ENCODE data around the gene PSMB7.

The PSMB7 gene

GRCh38 chr9:124355039-124355940 is 60.0 kb downstream of the PSMB7 start:
- FAIRE-seq, result no peak

- no peak for FAIRE-seq
Observed at GRCh38 chr9:124354346-124355038, 60.8 kb downstream of the PSMB7 start.

DNA sequence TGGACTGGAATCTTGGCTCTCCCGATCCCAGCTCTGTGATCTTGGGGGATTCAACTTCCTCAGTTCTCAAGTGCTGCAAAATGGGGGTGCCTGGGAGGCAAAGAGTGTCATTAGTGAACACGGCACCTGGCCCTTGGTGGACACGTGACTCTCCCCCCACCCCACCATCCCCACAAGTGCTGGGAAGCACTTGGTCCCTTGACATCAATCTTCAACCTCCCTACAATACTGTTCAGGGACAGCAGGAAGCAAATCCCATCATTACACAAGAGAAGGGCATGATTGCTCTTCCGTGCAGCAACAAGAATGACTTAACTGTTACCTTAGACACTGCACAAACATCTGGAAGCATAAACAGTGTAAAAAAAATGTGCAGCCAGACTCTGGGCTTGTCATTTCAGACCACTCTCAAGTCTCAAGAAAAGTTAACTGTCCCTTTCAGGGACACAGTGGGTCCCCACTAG is 61.4 kb downstream of the PSMB7 start:
- no peak for FAIRE-seq

DNA sequence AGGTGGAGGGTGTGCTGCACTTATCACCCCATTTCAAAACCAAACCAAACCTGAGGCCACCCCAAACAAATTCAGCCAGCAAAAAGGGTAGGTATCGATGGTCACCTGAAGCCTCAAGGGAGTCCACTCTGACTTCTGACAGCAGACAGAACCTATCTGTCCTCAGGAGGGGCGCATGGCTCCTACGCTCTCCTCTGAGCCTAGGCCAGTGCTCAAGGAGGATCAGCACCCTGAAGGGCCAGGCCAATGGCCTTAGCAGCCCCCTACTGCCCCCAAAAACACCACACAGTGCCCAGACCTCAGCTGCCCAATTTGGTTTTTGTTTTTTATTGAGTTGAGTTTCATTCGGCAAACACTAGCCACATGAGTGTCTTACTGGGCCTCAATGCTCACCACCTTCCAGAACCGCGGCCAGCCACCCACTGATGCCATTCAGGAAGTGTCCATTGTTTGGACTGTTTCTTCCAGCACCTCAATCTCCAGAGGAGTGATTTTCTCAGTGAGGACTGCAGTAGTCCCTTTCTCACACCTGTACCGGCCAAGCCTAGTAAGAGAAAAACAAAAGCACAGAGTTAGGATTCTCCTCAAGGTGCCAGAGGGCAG is 62.0 kb downstream of the PSMB7 start:
- FAIRE-seq, result no peak

DNA sequence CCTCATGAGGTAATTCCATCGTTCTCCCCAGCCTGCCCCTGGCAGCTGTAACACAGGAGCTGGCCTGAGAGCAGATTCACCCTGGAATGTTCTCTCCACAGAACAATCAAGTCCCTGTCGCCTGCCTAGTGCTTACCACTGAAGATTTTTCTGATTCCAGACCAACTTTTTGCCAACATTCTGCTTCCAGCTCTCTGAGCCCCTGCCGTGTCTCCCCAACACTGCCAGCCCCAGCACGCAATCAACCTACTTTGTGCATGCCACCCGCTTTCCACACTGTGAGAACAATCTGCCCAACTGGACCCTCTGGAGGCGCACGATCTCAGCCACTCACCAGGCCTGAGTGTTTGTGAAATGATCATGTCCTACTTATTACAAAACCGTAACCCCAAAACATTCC is 62.6 kb downstream of the PSMB7 start:
- FAIRE-seq, result no peak

DNA sequence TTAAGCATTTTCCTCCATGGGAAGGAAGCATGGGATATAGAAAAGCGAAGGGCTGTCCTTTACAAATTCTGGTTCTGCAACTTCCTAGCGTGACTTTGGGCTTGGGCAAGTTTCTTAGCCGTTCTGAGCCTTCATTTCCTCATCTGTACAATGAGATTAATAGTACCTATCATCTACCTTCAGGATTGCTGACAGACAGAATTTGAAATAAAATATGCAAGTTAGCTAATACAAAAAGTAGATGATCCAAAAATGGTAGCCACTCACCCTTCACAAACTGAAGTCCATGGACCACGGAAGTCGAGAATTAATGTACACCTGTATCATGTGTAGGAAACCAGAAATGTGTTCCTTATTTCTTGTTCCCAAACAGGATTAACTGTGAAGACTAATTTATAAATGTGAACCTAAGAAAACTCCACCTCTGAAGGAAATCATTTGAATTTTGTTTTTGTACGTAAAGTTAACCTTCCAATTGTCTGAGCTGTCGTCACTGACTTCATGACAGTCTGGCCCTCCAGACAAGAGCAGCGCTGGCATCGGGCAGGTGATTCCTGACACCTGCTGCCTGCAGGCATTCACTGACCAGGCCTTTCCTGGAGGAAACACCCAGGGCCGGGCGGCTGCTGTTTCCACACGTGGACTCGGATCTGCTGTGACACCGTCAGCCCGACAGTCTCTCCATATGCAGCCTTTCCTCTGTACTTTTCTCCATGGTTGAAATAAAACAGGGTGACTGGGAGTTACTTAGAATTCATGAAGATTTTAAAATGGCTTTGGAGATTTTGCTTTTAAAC is 63.4 kb downstream of the PSMB7 start:
- no peak for FAIRE-seq

DNA sequence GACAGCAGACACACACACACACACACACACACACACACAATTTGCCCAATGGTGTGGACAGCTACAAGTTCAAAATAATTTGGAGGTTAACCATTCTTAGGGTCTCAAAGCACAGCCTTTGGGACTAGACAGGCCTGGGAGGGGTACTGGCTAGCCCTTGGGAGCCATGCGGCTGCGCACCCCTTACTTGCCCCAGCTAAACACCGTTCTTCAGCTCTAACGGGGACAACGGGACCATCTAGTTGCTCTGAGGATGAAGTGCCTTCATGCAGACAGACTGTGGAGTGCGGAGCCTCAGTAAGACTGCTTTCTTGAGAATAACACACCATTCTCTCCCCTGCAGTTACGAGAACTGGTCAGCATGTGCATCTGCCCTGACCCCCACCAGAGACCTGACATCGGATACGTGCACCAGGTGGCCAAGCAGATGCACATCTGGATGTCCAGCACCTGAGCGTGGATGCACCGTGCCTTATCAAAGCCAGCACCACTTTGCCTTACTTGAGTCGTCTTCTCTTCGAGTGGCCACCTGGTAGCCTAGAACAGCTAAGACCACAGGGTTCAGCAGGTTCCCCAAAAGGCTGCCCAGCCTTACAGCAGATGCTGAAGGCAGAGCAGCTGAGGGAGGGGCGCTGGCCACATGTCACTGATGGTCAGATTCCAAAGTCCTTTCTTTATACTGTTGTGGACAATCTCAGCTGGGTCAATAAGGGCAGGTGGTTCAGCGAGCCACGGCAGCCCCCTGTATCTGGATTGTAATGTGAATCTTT is 64.6 kb downstream of the PSMB7 start:
- no peak for FAIRE-seq

- FAIRE-seq, result no peak
Observed at GRCh38 chr9:124349675-124350493, 65.4 kb downstream of the PSMB7 start.

GRCh38 chr9:124349267-124349666 is 66.0 kb downstream of the PSMB7 start:
- no peak for FAIRE-seq

DNA sequence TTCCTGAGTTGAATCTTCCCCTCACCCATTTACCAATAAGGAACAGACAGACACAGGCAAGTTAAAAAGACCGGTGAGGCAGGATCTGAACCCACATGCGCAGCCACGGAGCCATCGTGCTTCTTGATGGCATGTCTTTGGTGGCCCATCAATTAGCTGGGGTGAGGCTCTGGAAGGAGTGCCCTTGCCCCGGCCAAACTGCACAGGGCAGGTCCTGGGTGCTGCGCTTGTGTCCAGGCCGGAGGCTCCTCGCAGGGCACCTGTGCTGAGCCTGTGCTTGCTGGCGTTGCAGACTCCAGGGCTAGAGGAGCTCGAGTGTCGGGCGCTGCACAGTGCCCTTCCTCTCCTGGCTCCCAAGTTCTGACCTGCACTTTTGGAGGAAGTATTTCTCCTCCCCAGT is 66.4 kb downstream of the PSMB7 start:
- no peak for FAIRE-seq

DNA sequence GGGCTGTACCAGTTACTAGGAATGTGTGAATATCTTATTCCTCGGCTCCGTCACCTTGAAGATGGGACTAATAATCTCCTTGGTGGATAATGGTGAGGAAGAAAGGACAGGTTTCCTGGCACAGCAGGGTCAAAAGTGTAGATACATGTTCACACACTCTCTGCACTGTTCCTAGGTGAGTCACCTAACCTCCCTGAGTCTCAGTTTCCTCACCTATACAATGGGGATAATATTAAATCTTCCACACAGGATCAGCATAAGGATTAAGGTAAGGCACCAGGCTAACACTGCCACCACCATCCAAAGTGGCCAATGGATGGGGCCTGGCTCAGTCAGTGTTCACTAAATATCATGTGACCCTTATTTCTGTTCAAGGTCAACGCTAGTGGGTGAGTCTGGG is 66.9 kb downstream of the PSMB7 start:
- FAIRE-seq, result no peak

DNA sequence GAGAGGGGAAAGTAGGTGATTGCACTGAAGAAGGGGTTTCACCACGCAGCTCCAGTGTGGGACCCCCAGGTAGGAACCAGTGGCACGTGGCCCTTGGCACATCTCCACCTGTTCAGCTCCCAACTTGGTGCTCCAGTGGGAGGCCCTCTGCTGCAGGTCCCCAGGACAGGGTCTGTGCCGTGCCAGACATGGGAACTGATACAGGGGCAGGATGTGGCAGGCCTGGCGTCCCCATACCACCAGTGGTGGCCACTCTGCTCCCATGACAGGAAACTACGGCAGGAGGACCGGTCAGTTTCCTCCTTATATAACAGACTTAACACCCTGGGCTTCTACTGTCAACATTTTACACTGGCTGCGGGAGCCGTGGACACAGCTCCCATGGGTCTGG is 67.3 kb downstream of the PSMB7 start:
- FAIRE-seq, result no peak

DNA sequence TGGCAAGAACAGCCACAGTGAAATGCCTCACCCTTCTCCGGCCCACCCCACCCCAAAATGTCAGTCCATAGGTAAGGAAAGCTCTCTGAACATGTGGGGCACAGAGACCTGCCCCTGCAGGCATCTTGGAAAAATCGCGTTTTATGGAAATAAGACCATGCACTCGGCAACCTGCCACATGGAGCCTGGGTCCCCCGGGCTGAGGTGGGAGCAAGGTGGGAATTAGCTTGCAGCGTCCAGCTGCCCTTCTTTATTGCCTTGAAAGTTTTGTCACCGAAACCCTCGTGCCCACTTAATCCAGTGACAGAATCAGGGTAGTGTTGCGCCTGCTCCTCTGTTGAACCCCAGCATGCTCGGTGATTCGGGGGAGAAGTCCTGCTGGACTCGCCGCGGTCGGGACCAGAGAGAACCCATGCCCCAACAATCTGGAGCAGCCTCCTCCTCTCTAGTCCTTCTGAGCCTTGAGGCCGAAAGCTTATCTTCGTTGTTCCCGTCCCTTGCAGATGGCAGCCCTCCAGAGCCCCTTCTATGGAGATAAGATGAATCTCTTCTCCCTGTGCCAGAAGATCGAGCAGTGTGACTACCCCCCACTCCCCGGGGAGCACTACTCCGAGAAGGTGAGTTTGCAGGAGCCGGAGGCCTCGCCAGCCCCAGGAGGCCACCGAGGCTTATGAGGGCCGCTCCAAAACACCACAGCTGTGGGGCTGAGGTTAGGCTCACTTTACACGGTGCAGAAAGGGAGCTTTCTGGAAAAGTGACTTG is 67.9 kb downstream of the PSMB7 start:
- no peak for FAIRE-seq

GRCh38 chr9:124346347-124347163 is 68.7 kb downstream of the PSMB7 start:
- no peak for FAIRE-seq

GRCh38 chr9:124345751-124346281 is 69.4 kb downstream of the PSMB7 start:
- no peak for FAIRE-seq

DNA sequence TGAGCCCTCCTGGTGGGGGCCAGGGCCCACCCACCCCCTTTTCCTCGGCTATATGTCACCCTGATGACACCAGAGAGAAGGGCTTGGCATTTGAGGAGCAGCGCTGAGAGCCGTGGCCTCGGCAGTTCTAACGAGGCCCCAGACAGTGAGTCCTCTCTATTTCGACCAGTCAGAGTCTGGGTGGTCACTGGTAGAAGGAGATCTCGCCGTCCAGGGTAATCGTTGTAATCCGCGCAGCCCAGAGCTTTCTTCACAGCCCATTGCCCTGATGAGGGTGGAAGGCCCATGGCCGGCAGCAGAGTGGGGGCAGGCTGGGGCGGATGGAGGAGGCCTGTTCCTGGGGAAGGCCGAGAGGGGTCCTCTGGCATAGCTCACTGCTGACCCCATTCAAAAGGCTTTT is 70.2 kb downstream of the PSMB7 start:
- no peak for FAIRE-seq

DNA sequence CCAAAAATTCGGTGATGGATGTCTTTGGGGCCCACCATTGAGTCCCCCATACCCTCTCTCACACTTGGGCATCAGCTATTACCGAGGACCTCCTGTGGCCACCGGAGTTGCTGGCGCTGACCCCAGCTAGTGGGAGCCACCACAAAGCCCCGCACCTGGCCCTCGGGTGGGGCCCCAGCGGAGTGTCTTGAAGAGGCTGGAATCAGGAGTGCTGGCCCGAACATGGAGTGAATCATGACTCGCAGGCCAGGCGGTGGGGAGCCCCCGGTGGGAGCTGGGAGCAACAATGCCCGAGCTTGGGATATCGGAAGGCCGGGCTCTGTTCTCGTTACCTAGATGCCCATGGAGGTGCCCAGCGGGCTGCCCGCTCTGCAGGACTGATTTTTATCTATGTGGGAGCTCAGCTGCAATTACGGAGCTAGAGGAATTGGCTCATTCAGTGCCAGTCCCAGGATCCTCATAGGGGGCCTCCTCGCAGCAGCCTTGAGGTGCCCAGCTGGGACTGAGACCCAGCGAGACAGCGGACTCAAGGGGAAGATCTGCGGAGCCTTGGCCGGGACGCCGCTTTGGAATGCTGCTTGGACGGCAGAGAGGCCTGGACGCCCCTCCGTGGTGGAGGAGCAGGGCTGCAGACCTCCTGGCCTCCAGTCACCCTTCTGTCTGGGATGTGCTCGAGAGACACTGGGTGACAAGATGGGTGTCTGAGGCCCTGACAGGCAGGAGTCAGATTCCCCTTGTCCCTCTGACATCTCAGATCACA is 70.8 kb downstream of the PSMB7 start:
- no peak for FAIRE-seq

DNA sequence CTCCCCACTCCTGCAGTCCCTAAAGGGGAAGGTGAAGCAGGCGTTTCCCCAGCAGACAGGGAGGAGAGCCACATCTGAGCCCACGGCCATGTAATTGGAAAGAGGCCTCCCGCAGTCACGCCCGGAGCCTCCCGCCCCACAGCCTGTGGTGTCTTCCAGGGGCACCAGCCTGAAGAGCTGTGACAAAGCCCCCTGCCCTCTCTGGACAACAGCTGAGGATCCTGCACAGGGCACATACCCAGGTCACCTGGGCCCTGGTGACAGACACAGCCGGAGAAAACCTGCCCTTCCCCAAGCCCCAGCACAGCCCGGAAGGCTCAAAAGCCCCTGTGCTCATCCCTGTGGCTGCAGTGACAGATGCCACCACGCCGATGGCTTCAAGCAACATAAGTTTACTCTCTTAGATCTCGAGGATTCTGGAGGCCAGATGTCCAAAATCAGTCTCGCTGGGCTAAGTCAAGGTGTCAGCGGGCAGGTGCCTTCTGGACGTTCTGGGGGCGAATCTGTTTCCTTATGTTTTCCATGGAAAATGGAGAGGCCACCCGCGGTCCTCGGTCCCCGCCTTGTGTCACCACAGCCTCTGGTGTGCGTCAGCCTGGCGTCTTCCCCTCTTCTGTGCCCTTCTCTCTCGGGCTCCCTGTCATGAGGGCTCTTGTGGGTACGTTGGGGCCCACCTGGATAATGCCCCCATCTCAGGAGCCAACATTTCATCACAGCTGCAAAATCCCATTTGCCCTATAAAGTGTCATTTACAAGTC is 71.5 kb downstream of the PSMB7 start:
- no peak for FAIRE-seq
